GM13977 (cell line): ENCODE data around the gene ENTPD2.

Experiments
- DNase-seq: peaks from one replicate; pipeline ENCODE4 v3.0.0; 2012; ENCODE audit warnings: low spot score
- CTCF ChIP-seq: IDR thresholded peaks from 2 replicates; pipeline ENCODE4 v1.5.1; 2012; ENCODE audit warnings: mild to moderate bottlenecking, control low read depth; ENCODE audit not compliant: insufficient read depth; ENCODE audit errors: extremely low read depth, missing control alignments
- in situ Hi-C: fragments of 300-500 bp; cut with MboI; formaldehyde crosslinking; loops from one replicate; pipeline ENCODE4 v1.12.0; 2022; ENCODE audit warnings: low sequenced_read_pairs, low pct_unique_long_range_greater_than_20kb, mixed read lengths, inconsistent platforms; ENCODE audit not compliant: unreplicated experiment

Gene ENTPD2

DNA sequence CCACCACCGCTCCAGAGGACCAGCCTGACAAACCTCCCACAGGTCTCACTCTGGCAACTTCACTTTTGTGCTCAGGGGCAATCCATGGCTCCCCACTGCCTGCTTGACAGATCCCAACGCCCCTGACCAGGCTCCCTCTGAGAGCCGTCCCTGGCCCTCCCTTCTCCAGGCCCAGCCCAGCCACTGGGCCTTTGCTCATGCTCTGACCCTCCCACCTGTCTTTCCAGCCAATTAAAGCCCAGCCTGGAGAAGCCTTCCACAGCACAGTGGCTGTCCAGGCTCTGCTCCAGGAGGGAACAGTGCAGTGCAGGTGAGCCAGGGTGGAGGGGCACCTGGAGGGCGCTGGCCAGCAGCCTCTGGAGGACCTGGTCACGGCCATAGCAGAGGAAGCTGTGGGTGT is 3.3 kb downstream of the ENTPD2 start:
- in situ Hi-C loops, result no loop called here
- no peak for DNase-seq
- no peak for TF ChIP-seq CTCF

DNA sequence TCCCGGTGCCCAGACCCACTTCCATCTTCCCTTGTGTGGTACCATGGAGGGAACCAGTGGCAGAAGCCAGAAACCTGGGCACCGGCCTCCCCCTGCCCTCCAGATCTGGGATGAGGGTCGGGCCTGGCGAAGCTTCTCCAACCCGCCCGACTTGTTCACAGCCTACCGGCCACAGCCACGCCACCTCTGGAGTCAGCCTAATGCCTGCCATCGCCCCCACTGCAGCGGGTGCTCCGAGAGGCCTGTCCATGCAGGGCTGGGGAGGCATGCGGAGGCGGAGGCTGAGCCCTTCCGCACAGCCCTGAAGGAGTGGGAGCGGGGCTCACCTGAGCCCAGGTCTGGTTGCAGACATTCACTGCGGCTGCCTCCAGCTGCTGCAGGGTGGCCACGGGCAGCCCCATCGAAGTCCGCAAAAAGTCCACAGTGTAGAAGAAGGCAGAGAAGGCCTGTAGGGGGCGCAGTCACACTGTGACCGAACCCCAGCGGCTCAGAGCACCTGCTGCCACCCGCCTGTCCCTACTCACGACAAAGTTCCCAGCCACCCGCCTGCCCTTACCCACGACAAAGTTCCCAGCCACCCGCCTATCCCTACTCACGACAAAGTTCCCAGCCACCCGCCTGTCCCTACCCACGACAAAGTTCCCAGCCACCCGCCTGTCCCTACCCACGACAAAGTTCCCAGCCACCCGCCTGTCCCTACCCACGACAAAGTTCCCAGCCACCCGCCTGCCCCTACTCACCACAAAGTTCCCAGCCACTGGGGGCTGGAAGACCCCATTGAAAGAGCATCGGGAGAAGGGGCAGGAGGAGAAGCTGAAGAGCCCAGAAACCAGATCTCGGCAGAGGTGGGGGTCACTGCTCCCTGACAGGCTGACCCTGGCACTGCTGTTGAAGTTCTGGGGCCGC is 4.1 kb downstream of the ENTPD2 start:
- peak; percentile 49 for TF ChIP-seq CTCF
- peak; percentile 84 for DNase-seq
- in situ Hi-C loops, result no loop called here

DNA sequence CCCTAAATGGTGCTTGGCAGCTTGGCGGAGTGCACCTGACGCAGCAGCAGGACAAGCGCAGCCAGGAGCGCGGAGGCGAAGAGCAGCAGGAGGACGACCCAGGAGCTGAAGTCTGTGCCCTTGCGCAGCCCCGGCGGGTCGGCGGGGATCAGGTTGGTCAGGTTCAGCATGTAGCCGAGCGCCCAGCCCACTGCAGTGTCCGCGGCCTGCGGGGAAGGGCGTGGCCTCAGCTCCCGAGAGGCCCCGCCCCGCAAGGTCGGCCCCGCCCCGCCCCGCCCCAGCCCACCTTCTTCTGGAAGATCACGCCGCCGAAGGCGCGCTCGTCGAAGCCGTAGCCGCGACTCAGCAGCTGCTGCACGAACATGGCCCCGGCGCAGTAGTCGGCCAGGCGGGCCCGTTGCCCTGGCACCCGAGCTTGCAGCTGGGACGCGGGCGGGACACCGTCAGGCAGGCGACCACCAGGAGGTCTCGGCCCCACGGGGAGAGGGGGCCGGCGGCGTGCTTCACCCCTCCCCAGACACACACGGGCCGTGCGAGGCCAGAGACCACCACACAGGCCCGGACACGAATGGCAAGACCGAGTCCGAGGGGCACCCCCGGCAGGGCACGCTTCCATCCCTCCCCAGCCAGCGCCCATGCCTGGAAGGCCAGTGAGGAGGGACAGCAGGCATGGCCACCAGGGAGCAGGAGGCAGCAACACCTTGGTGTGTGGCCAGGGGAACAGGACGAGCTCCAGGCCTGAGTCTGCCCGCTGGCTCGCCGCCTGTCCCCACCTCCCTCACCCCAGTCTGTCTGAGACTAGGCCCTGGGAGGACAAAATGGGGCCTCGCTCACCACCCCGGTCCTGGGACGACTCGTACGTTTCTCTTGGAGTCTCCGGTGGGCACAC is 5.0 kb downstream of the ENTPD2 start:
- DNase-seq, result no peak
- TF ChIP-seq CTCF, result no peak
- in situ Hi-C loops, result no loop called here

DNA sequence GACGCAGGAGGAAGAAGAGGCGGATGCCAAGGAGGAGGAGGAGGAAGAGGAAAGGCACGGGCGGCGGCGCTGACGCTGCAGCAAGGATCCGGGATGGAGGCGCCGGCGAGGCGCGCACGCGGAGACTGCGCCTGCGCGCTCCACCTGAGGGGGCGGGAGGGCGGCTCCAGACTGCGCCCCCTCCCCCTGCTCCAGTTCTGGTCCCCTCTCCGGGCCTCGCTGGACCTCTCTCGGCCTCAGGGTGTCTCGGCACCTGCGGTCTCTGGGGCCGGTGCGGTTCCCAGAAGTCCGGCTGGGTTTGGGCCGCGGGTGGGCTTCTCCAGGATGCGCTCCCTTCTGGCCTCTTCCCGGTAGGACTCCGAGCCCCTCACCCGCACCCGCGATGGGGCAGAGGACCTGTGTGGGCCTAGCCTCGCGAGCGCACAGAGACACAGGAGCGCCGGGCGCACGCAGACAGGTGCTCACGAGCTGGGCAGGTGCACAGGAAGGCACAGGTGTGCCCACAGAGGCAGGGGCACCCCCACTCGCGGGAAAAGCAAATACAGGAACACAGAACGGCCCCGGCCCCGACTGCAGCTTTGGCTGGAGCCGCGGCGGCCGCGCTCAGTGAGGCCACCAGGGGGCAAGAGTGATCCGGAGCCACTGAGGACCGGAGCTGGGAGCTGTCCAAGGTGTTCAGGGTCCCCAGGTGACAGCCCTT is 7.6 kb downstream of the ENTPD2 start, which contains the start of gene NPDC1:
TSS of gene NPDC1 (minus strand) at position 90 of the 700 bp plus-strand sequence. CDS start 188 bp downstream, outside the sequence.
- peak; percentile 97 for TF ChIP-seq CTCF
- in situ Hi-C loops, result no loop called here
- DNase-seq, result peak; percentile 97

DNA sequence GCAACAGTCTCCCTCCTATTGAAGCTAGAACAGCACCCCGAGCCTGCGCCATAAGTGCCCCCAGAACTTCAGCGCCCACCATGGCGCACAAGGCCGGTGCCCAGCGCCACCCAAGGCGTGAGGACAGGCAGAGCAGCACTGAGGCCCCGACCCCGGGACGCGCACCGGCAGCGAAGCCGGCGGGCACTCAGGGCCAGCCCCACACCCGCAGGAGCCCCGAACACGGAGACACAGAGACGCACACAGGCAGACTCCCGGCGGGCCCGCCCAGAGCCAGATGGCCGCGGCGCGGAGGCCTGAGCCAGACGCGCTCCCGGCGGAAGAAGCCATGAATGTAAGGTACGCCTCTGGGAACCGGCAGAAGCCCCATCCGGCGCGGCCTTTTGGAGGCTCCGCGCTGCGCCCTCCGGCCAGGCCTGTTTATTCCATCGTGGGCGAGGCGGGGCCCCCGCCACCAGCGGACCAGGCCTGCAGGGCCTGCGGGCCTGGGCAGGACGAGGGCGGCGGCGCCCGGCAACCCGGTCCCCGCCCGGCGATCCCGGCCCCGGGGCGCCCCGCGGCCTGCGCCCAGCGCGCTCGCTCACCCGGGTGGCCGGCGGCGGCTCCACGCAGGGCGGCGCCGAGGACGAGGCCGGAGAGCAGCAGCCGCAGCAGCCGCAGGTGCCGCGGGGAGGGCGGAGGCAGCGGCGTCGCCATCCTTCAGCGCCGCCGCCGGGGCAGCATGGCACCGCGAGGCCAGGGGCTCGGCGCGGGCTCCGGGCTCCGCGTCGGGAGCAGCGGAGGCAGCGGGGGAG is 8.4 kb downstream of the ENTPD2 start:
- DNase-seq, result no peak
- TF ChIP-seq CTCF, result no peak
- in situ Hi-C loops, result no loop called here
